HL-60/S4 (cell line): ENCODE results near the gene SHKBP1.
"Not testable (repeated sequence)": the region's sequence is repeated elsewhere in the genome, so short reads cannot be mapped to it uniquely, and the experiment has no call there.

Experiments
- in situ Hi-C: fragments of 300-500 bp; cut with MboI; formaldehyde crosslinking; loops from 2 replicates; pipeline ENCODE4 v1.14.3; 2022; ENCODE audit warnings: low sequenced_read_pairs

SHKBP1 gene

GRCh38 chr19:40582467-40582866 lies 5.8 kb downstream of the SHKBP1 start:
- in situ Hi-C loops, result no loop called here

GRCh38 chr19:40583283-40583682 lies 6.6 kb downstream of the SHKBP1 start:
- in situ Hi-C loops, result no loop called here

GRCh38 chr19:40584007-40584406 lies 7.3 kb downstream of the SHKBP1 start:
- in situ Hi-C loops, result no loop called here

- in situ Hi-C loops, result no loop called here
Observed at GRCh38 chr19:40585241-40585981, 8.7 kb downstream of the SHKBP1 start.

GRCh38 chr19:40585982-40586422 lies 9.3 kb downstream of the SHKBP1 start:
- in situ Hi-C loops, result no loop called here

GRCh38 chr19:40586611-40587010 lies 9.9 kb downstream of the SHKBP1 start:
- in situ Hi-C loops, result no loop called here

GRCh38 chr19:40588110-40588854 lies 11.6 kb downstream of the SHKBP1 start:
- in situ Hi-C loops, result no loop called here

GRCh38 chr19:40588926-40589569 lies 12.4 kb downstream of the SHKBP1 start:
- in situ Hi-C loops, result no loop called here

GRCh38 chr19:40589591-40590429 lies 13.1 kb downstream of the SHKBP1 start:
- in situ Hi-C loops, result no loop called here

- in situ Hi-C loops, result no loop called here
Observed at GRCh38 chr19:40590464-40591265, 14.0 kb downstream of the SHKBP1 start.

- in situ Hi-C loops, result not testable (repeated sequence)
Observed at GRCh38 chr19:40591724-40592123, 15.1 kb downstream of the SHKBP1 start.

- in situ Hi-C loops, result no loop called here
Observed at GRCh38 chr19:40592170-40592569, 15.5 kb downstream of the SHKBP1 start.

- in situ Hi-C loops, result no loop called here
Observed at GRCh38 chr19:40594255-40594654, 17.6 kb downstream of the SHKBP1 start.

GRCh38 chr19:40594657-40595091 lies 18.0 kb downstream of the SHKBP1 start:
- in situ Hi-C loops, result no loop called here

- in situ Hi-C loops, result no loop called here
Observed at GRCh38 chr19:40596608-40597328, 20.1 kb downstream of the SHKBP1 start.

GRCh38 chr19:40597329-40597838 lies 20.7 kb downstream of the SHKBP1 start:
- in situ Hi-C loops, result no loop called here

GRCh38 chr19:40598121-40598917 lies 21.6 kb downstream of the SHKBP1 start:
- in situ Hi-C loops, result no loop called here

GRCh38 chr19:40598918-40599307 lies 22.2 kb downstream of the SHKBP1 start:
- in situ Hi-C loops, result no loop called here
